Trophoblast cell (in vitro differentiated cells and primary cell): ENCODE measurements around the gene NAXD.

Experiments used
- DNase-seq, 2 donors: peaks; one replicate each; pipeline ENCODE4 v3.0.0-alpha.2; 2016
- H2AFZ ChIP-seq: 2 replicates; pipeline ENCODE4 v1.6.1; 2013; ENCODE audit warnings: low read length, moderate library complexity, mild to moderate bottlenecking; ENCODE audit not compliant: insufficient read depth, poor library complexity
- H2AK5ac ChIP-seq: 2 replicates; pipeline ENCODE4 v1.6.1; 2013; ENCODE audit warnings: mild to moderate bottlenecking, low read length
- H2BK120ac ChIP-seq: 2 replicates; pipeline ENCODE4 v1.6.1; 2013; ENCODE audit warnings: low read length, mild to moderate bottlenecking, moderate library complexity; ENCODE audit not compliant: insufficient read depth, poor library complexity
- H2BK12ac ChIP-seq: 2 replicates; pipeline ENCODE4 v1.6.1; 2013; ENCODE audit warnings: mild to moderate bottlenecking, low read length, moderate library complexity
- H2BK5ac ChIP-seq: 2 replicates; pipeline ENCODE4 v1.6.1; 2013; ENCODE audit warnings: low read length, low read depth, moderate library complexity, mild to moderate bottlenecking; ENCODE audit not compliant: poor library complexity
- H3K14ac ChIP-seq: 2 replicates; pipeline ENCODE4 v1.6.1; 2013; ENCODE audit warnings: mild to moderate bottlenecking, low read length
- H3K18ac ChIP-seq: 2 replicates; pipeline ENCODE4 v1.6.1; 2013; ENCODE audit warnings: mild to moderate bottlenecking, low read length
- H3K23ac ChIP-seq: 2 replicates; pipeline ENCODE4 v1.6.1; 2013; ENCODE audit warnings: low read length
- H3K27ac ChIP-seq: 2 replicates; pipeline ENCODE4 v1.5.1; 2013; ENCODE audit warnings: low read depth, mild to moderate bottlenecking, inconsistent platforms, low read length, moderate library complexity
- H3K27me3 ChIP-seq: 2 replicates; pipeline ENCODE4 v1.6.1; 2013; ENCODE audit warnings: inconsistent platforms, mild to moderate bottlenecking, low read length, moderate library complexity; ENCODE audit not compliant: insufficient read depth
- H3K36me3 ChIP-seq, 2 experiments: 1 replicate in 1 of 2; 2 replicates in 1 of 2; pipeline ENCODE4 v1.6.1; 2013; ENCODE audit warnings: low read length in 2 of 2, mild to moderate bottlenecking in 2 of 2, moderate library complexity in 1 of 2; ENCODE audit not compliant: insufficient read depth in 2 of 2, control insufficient read depth in 1 of 2
- H3K4ac ChIP-seq: 2 replicates; pipeline ENCODE4 v1.6.1; 2013; ENCODE audit warnings: low read depth, mild to moderate bottlenecking, low read length, moderate library complexity
- H3K4me1 ChIP-seq, 2 experiments: 1 replicate in 1 of 2; 2 replicates in 1 of 2; pipeline ENCODE4 v1.6.1; 2013; ENCODE audit warnings: low read length in 2 of 2, mild to moderate bottlenecking in 2 of 2, moderate library complexity in 1 of 2; ENCODE audit not compliant: insufficient read depth in 2 of 2, control insufficient read depth in 1 of 2
- H3K4me2 ChIP-seq: 2 replicates; pipeline ENCODE4 v1.6.1; 2013; ENCODE audit warnings: inconsistent platforms, mild to moderate bottlenecking, low read length, moderate library complexity
- H3K4me3 ChIP-seq: 2 replicates; pipeline ENCODE4 v1.5.1; 2013; ENCODE audit warnings: mild to moderate bottlenecking, low read depth, low read length, inconsistent platforms
- H3K79me1 ChIP-seq: one replicate; pipeline ENCODE4 v1.6.1; 2013; ENCODE audit warnings: low read length
- H3K79me2 ChIP-seq: 2 replicates; pipeline ENCODE4 v1.6.1; 2013; ENCODE audit warnings: low read length, mild to moderate bottlenecking; ENCODE audit not compliant: control insufficient read depth, insufficient read depth, poor library complexity
- H3K9ac ChIP-seq: 2 replicates; pipeline ENCODE4 v1.6.1; 2013; ENCODE audit warnings: mild to moderate bottlenecking, low read length
- H3K9me3 ChIP-seq: 2 replicates; pipeline ENCODE4 v1.6.1; 2013; ENCODE audit warnings: low read depth, mild to moderate bottlenecking, control low read depth, inconsistent platforms, low read length; ENCODE audit not compliant: insufficient read depth
- H4K12ac ChIP-seq: 2 replicates; pipeline ENCODE4 v1.6.1; 2013; ENCODE audit warnings: low read depth, mild to moderate bottlenecking, low read length, moderate library complexity
- H4K8ac ChIP-seq: 2 replicates; pipeline ENCODE4 v1.6.1; 2013; ENCODE audit warnings: low read depth, mild to moderate bottlenecking, low read length, moderate library complexity
- H4K91ac ChIP-seq: one replicate; pipeline ENCODE4 v1.6.1; 2013; ENCODE audit warnings: low read depth, mild to moderate bottlenecking, low read length, moderate library complexity
- WGBS: extraction: QIAGEN DNeasy Blood & Tissue Kit; methylation state at CpG from one replicate; pipeline ENCODE4 v1.1.7; 2013; ENCODE audit warnings: missing lambda C conversion rate; ENCODE audit not compliant: insufficient read length, insufficient coverage; ENCODE audit errors: extremely low coverage; 5-methylcytosine and 5-hydroxymethylcytosine counted together

Gene NAXD

GRCh38 chr13:110646442-110647364 lies 31.4 kb downstream of the NAXD start:
- H3K27me3 ChIP-seq = no peaks in the 10 kb centered on the region
- no peak overlapping the region for H3K27ac ChIP-seq
- DNase-seq = no peak
- H3K9me3 ChIP-seq = no peaks in the 10 kb centered on the region
- WGBS = no CpG with 5 or more reads among the region's 29 CpGs
- no peak overlapping the region for H2BK120ac ChIP-seq
- H3K4me2 ChIP-seq = no peak overlapping the region
- H3K4ac ChIP-seq = no peak overlapping the region
- no peak overlapping the region for H4K91ac ChIP-seq
- no peak overlapping the region for H3K9ac ChIP-seq
- H2BK5ac ChIP-seq = no peak overlapping the region
- no peak overlapping the region for H4K12ac ChIP-seq
- no peak overlapping the region for H3K23ac ChIP-seq
- H3K79me1 ChIP-seq = no peaks in the 10 kb centered on the region
- H3K18ac ChIP-seq = no peak overlapping the region
- H3K4me1 ChIP-seq = peaks cover 0 to 5% of the 10 kb centered on the region in 2 experiments
- H3K4me3 ChIP-seq = no peak overlapping the region
- H3K14ac ChIP-seq = no peak overlapping the region
- peaks cover 38 to 46% of the 10 kb centered on the region in 2 experiments for H3K36me3 ChIP-seq
- no peak overlapping the region for H2AFZ ChIP-seq
- no peak overlapping the region for H2AK5ac ChIP-seq
- no peak overlapping the region for H2BK12ac ChIP-seq
- H3K79me2 ChIP-seq = no peaks in the 10 kb centered on the region
- no peak overlapping the region for H4K8ac ChIP-seq

- Histone ChIP-seq H3K79me2 (no peaks in the 10 kb centered on the region), H3K79me1 (no peaks in the 10 kb centered on the region), H3K18ac (no peak overlapping the region), H3K4ac (no peak overlapping the region), H2AK5ac (no peak overlapping the region), H3K9ac (no peak overlapping the region), H3K4me3 (no peak overlapping the region), H3K36me3 (peaks cover 35 to 39% of the 10 kb centered on the region in 2 experiments), H3K4me2 (no peak overlapping the region), H4K8ac (no peak overlapping the region), H2AFZ (no peak overlapping the region), H2BK12ac (no peak overlapping the region), H2BK120ac (no peak overlapping the region), H4K12ac (no peak overlapping the region), H3K23ac (no peak overlapping the region), H3K14ac (no peak overlapping the region), H2BK5ac (no peak overlapping the region), H3K27ac (no peak overlapping the region), H3K9me3 (no peaks in the 10 kb centered on the region), H4K91ac (no peak overlapping the region), H3K27me3 (no peaks in the 10 kb centered on the region), H3K4me1 (peaks cover 1 to 5% of the 10 kb centered on the region in 2 experiments)
- DNase-seq = no peak
- WGBS = no CpG with 5 or more reads among the region's 10 CpGs
Measured at GRCh38 chr13:110647365-110647737, 32.0 kb downstream of the NAXD start.

- no peak overlapping the region for H3K4ac ChIP-seq
- no CpG with 5 or more reads among the region's 16 CpGs for WGBS
- no peak overlapping the region for H3K9ac ChIP-seq
- no peaks in the 10 kb centered on the region for H3K79me2 ChIP-seq
- no peak overlapping the region for H2BK120ac ChIP-seq
- no peak overlapping the region for H3K27ac ChIP-seq
- H3K4me1 ChIP-seq = peaks cover 6 to 8% of the 10 kb centered on the region in 2 experiments
- no peaks in the 10 kb centered on the region for H3K27me3 ChIP-seq
- no peak overlapping the region for H2BK12ac ChIP-seq
- H3K23ac ChIP-seq = no peak overlapping the region
- no peak overlapping the region for H2AK5ac ChIP-seq
- H2AFZ ChIP-seq = no peak overlapping the region
- no peak overlapping the region for H3K14ac ChIP-seq
- no peak overlapping the region for H4K8ac ChIP-seq
- no peak overlapping the region for H4K91ac ChIP-seq
- no peaks in the 10 kb centered on the region for H3K9me3 ChIP-seq
- no peak overlapping the region for H2BK5ac ChIP-seq
- peaks cover 27 to 33% of the 10 kb centered on the region in 2 experiments for H3K36me3 ChIP-seq
- no peaks in the 10 kb centered on the region for H3K79me1 ChIP-seq
- H3K4me3 ChIP-seq = no peak overlapping the region
- no peak overlapping the region for H3K18ac ChIP-seq
- no peak overlapping the region for H3K4me2 ChIP-seq
- no peak for DNase-seq
- H4K12ac ChIP-seq = no peak overlapping the region
Measured at GRCh38 chr13:110648146-110648819, 32.9 kb downstream of the NAXD start.

- no peak overlapping the region for H3K14ac ChIP-seq
- no peak overlapping the region for H4K91ac ChIP-seq
- H3K4ac ChIP-seq = no peak overlapping the region
- no peak overlapping the region for H2AFZ ChIP-seq
- peaks cover 24 to 30% of the 10 kb centered on the region in 2 experiments for H3K36me3 ChIP-seq
- no peak overlapping the region for H3K27ac ChIP-seq
- H2BK5ac ChIP-seq = no peak overlapping the region
- H3K4me2 ChIP-seq = no peak overlapping the region
- no peak overlapping the region for H3K9ac ChIP-seq
- no peak overlapping the region for H2BK12ac ChIP-seq
- no peak overlapping the region for H4K12ac ChIP-seq
- H3K79me2 ChIP-seq = no peaks in the 10 kb centered on the region
- no peak overlapping the region for H2BK120ac ChIP-seq
- no peaks in the 10 kb centered on the region for H3K27me3 ChIP-seq
- no peak overlapping the region for H3K18ac ChIP-seq
- peaks cover 6% of the 10 kb centered on the region in 2 experiments for H3K4me1 ChIP-seq
- H3K79me1 ChIP-seq = no peaks in the 10 kb centered on the region
- no peak overlapping the region for H3K4me3 ChIP-seq
- H3K23ac ChIP-seq = no peak overlapping the region
- no peak for DNase-seq
- no CpG with 5 or more reads among the region's 35 CpGs for WGBS
- H3K9me3 ChIP-seq = no peaks in the 10 kb centered on the region
- no peak overlapping the region for H2AK5ac ChIP-seq
- no peak overlapping the region for H4K8ac ChIP-seq
Measured at GRCh38 chr13:110648848-110649421, 33.6 kb downstream of the NAXD start.
